B cell (primary cell): Measurements from ENCODE around the gene SHOC2. TPM values are rescaled to one million over a fixed set of nuclear protein-coding genes. Genes with fewer than 3 reads are reported as not detected.

Source experiments
- ATAC-seq: fragments of 200-7000 bp; cut with Tn5 transposase; one replicate; pipeline ENCODE4 v1.10.0; 2021; ENCODE audit warnings: low read depth, mild to moderate bottlenecking, moderate number of reproducible peaks, moderate library complexity
- CTCF ChIA-PET: fragments of 350-600 bp; sonication (Branson Sonifier 250); formaldehyde crosslinking; loops from one replicate; lab custom pipeline; 2021; ENCODE audit warnings: antibody characterized with exemption, inconsistent platforms; lab: Charles Lee
- POLR2A ChIA-PET: fragments of 350-600 bp; sonication (Branson Sonifier 250); formaldehyde crosslinking; loops from one replicate; lab custom pipeline; 2021; ENCODE audit warnings: antibody characterized with exemption; lab: Charles Lee
- DNase-seq: peaks from one replicate; pipeline ENCODE4 v3.0.0; 2013
- H2AFZ ChIP-seq: 2 replicates; pipeline ENCODE4 v1.6.1; 2012; ENCODE audit warnings: mild to moderate bottlenecking, low read depth, low read length; ENCODE audit not compliant: insufficient read depth, poor library complexity, severe bottlenecking
- H3K27ac ChIP-seq, 2 donors: 1 replicate in 1 of 2; 2 replicates in 1 of 2; pipeline ENCODE4 v1.5.1; 2012 to 2013; ENCODE audit warnings: low read length in 2 of 2, mild to moderate bottlenecking in 2 of 2, moderate library complexity in 1 of 2
- H3K27me3 ChIP-seq, 4 experiments: fragments of 200-600 bp in 1 of 4; sonication (generic) in 1 of 4; replicated peaks in 1 of 4; 1 replicate in 2 of 4; 2 replicates in 2 of 4; pipeline versions ENCODE4 v1.6.1 to v1.7.0; 2013 to 2016; ENCODE audit warnings: low read length in 3 of 4, mild to moderate bottlenecking in 2 of 4, mixed read lengths in 1 of 4, moderate library complexity in 1 of 4; ENCODE audit not compliant: insufficient read depth in 4 of 4, control insufficient read depth in 3 of 4; ENCODE audit errors: control extremely low read depth in 1 of 4
- H3K36me3 ChIP-seq, 2 experiments: replicated peaks in 1 of 2; 1 replicate in 1 of 2; 2 replicates in 1 of 2; pipeline versions ENCODE4 v1.6.1 to v1.7.1; 2013; ENCODE audit warnings: low read length in 1 of 2; ENCODE audit not compliant: insufficient read depth in 2 of 2, control insufficient read depth in 1 of 2; ENCODE audit errors: control extremely low read depth in 1 of 2, extremely low read depth in 1 of 2
- H3K4me1 ChIP-seq, 2 donors: fragments of 200-600 bp in 1 of 2; sonication (generic) in 1 of 2; 1 replicate in 1 of 2; 2 replicates in 1 of 2; pipeline versions ENCODE4 v1.5.1 to v1.6.1; 2013 to 2017; ENCODE audit warnings: low read length in 2 of 2; ENCODE audit not compliant: control insufficient read depth in 2 of 2, insufficient read depth in 2 of 2
- H3K4me2 ChIP-seq: replicated peaks from 2 replicates; pipeline ENCODE3; 2012; ENCODE audit warnings: mild to moderate bottlenecking, low read depth, low read length; ENCODE audit not compliant: poor library complexity, severe bottlenecking
- H3K4me3 ChIP-seq, 5 experiments: fragments of 200-600 bp in 1 of 5; sonication (generic) in 1 of 5; 1 replicate in 3 of 5; 2 replicates in 2 of 5; pipeline versions ENCODE4 v1.5.1 to v1.7.0; 2011 to 2016; ENCODE audit warnings: low read length in 4 of 5, mild to moderate bottlenecking in 4 of 5, low read depth in 2 of 5, control low read depth in 1 of 5, moderate library complexity in 1 of 5; ENCODE audit not compliant: insufficient read depth in 1 of 5; ENCODE audit errors: control extremely low read depth in 1 of 5, extremely low read depth in 1 of 5
- H3K79me2 ChIP-seq: fragments of 200-600 bp; sonication (generic); one replicate; pipeline ENCODE4 v1.6.0; 2016; ENCODE audit warnings: low read length; ENCODE audit not compliant: control insufficient read depth, insufficient read depth
- H3K9ac ChIP-seq: fragments of 200-600 bp; sonication (generic); 2 replicates; pipeline ENCODE4 v1.6.1; 2017; ENCODE audit warnings: mild to moderate bottlenecking, low read length, moderate library complexity
- H3K9me3 ChIP-seq, 3 donors: one replicate each; pipeline versions ENCODE4 v1.6.1 to v1.7.1; 2013; ENCODE audit warnings: low read length in 2 of 3; ENCODE audit not compliant: control insufficient read depth in 2 of 3, insufficient read depth in 1 of 3; ENCODE audit errors: control extremely low read depth in 1 of 3
- H4K20me1 ChIP-seq: 2 replicates; pipeline ENCODE4 v1.6.0; 2012; ENCODE audit warnings: mild to moderate bottlenecking, low read length; ENCODE audit not compliant: insufficient read depth, control insufficient read depth, poor library complexity, severe bottlenecking
- H3K27ac Mint-ChIP-seq: one replicate; pipeline ENCODE4 v1.8.0; 2021; ENCODE audit warnings: mixed read lengths
- H3K27me3 Mint-ChIP-seq: one replicate; pipeline ENCODE4 v1.8.0; 2021; ENCODE audit warnings: mixed read lengths
- H3K4me1 Mint-ChIP-seq: one replicate; pipeline ENCODE4 v1.8.0; 2021; ENCODE audit warnings: mixed read lengths
- H3K4me3 Mint-ChIP-seq: one replicate; pipeline ENCODE4 v1.8.0; 2021; ENCODE audit warnings: mixed read lengths
- H3K9me3 Mint-ChIP-seq: one replicate; pipeline ENCODE4 v1.8.0; 2022; ENCODE audit warnings: mixed read lengths; ENCODE audit not compliant: insufficient read depth
- EZH2 ChIP-seq: IDR thresholded peaks from 2 replicates; pipeline ENCODE4 v1.6.1; 2012; ENCODE audit warnings: borderline replicate concordance, low read depth, mild to moderate bottlenecking, moderate library complexity, low read length; ENCODE audit not compliant: insufficient read depth, poor library complexity, severe bottlenecking
- intact Hi-C: fragments of 100-400 bp; cut with micrococcal nuclease; formaldehyde crosslinking; loops from one replicate; pipeline ENCODE4 v1.10.0; 2022
- polyA plus RNA-seq: library from polyadenylated mRNA; depleted of rRNA; stranded (reverse); fragments of >200 nt; gene quantifications from 2 replicates; pipeline ENCODE4 v1.2.3, GENCODE V29; 2012
- total RNA-seq, 2 donors: library from RNA; stranded (reverse); fragments of 120-200 nt in 1 of 2; gene quantifications; 1 replicate in 1 of 2; 2 replicates in 1 of 2; pipeline versions ENCODE4 v1.2.3 to v1.2.4, GENCODE V29; 2013 to 2022
- TF ChIP-seq, protein P1 (sequence below): fragments of 200-600 bp; IDR thresholded peaks from one replicate; pipeline ENCODE4 v1.8.0; 2022; ENCODE audit warnings: antibody characterized with exemption, mild to moderate bottlenecking

SHOC2 gene
- total and polyA plus RNA-seq, 2 donors (not counting 1 experiment from before 2014, with no cell fraction given): 13.3 to 116 TPM

DNA sequence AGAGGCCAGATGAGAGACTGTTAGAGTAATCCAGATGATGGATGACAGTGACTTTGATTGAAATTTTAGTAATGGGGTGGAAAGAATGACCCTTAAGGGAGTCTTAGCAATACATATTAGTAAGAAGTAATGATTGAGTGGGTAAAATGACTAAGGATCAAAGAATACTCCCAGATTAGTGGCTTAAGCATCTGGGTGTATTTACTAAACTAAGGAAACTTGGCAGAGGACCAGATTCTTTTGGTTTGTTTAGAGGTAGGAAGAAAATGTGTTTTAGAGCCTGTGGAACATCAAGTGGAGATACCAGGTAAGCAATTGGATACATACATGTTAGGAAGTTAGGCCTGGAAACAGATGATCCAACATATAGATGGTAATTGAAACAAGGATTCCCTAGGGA is 98.6 kb downstream of the SHOC2 start:
- Histone ChIP-seq H3K4me3 (no peak overlapping the region), H3K36me3 (peaks cover 16 to 23% of the 10 kb centered on the region in 2 experiments), H2AFZ (no peak overlapping the region), H3K79me2 (no peaks in the 10 kb centered on the region), H3K4me2 (no peak overlapping the region), H3K9ac (no peak overlapping the region), H3K9me3 (peaks cover 0 to 2% (median 0%) of the 10 kb centered on the region in 3 donors), H3K27me3 (no peaks in the 10 kb centered on the region), H3K27ac (no peak overlapping the region), H3K4me1 (no peaks in the 10 kb centered on the region), H4K20me1 (no peaks in the 10 kb centered on the region)
- Mint-ChIP-seq H3K27ac (no peak overlapping the region), H3K27me3 (no peaks in the 10 kb centered on the region), H3K4me1 (no peaks in the 10 kb centered on the region), H3K4me3 (no peak overlapping the region), H3K9me3 (no peaks in the 10 kb centered on the region)
- DNase-seq: no peak
- TF ChIP-seq EZH2: no peak
- TF ChIP-seq, protein P1, sequence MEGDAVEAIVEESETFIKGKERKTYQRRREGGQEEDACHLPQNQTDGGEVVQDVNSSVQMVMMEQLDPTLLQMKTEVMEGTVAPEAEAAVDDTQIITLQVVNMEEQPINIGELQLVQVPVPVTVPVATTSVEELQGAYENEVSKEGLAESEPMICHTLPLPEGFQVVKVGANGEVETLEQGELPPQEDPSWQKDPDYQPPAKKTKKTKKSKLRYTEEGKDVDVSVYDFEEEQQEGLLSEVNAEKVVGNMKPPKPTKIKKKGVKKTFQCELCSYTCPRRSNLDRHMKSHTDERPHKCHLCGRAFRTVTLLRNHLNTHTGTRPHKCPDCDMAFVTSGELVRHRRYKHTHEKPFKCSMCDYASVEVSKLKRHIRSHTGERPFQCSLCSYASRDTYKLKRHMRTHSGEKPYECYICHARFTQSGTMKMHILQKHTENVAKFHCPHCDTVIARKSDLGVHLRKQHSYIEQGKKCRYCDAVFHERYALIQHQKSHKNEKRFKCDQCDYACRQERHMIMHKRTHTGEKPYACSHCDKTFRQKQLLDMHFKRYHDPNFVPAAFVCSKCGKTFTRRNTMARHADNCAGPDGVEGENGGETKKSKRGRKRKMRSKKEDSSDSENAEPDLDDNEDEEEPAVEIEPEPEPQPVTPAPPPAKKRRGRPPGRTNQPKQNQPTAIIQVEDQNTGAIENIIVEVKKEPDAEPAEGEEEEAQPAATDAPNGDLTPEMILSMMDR: no peak
- ATAC-seq: no peak
- ChIA-PET CTCF (no interaction called here), POLR2A (no interaction called here)
- intact Hi-C loops: no loop called here

DNA sequence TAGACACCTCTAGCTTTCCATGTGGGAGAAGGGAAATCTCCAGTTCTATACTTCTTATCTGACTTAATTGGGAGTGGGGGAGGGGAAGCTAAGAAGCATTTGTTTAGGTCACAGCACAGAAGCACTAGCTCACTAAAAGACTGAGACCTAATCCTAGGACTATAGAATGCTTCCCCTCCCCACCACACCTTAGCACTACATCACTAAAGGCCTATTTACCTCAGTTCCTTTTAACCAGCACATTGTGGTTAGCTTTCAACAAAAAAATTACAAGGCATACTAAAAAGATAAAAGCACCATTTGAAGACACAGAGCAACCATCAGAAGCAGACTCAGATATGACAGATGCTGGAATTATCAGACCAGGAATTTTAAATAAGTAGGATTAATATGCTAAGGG is 103.7 kb downstream of the SHOC2 start:
- peaks cover 12 to 16% of the 10 kb centered on the region in 2 experiments for H3K36me3 ChIP-seq
- no peak for DNase-seq
- no peak overlapping the region for H3K9ac ChIP-seq
- no peaks in the 10 kb centered on the region for H3K27me3 Mint-ChIP-seq
- ChIA-PET POLR2A (no interaction called here), CTCF (interaction anchor here (0.5 kb wide), 1 partner anchor 21 kb away, joined by 3 read pairs; no protein-coding TSS in a partner anchor)
- intact Hi-C loops: no loop called here
- no peak overlapping the region for H3K27ac Mint-ChIP-seq
- no peak overlapping the region for H3K27ac ChIP-seq
- no peak overlapping the region for H3K4me3 Mint-ChIP-seq
- H3K4me1 Mint-ChIP-seq: no peaks in the 10 kb centered on the region
- TF ChIP-seq, protein P1: no peak
- TF ChIP-seq EZH2: no peak
- H2AFZ ChIP-seq: no peak overlapping the region
- H3K4me1 ChIP-seq: no peaks in the 10 kb centered on the region
- no peak overlapping the region for H3K4me3 ChIP-seq
- H3K9me3 Mint-ChIP-seq: peaks cover 10% of the 10 kb centered on the region
- no peak for ATAC-seq
- no peak overlapping the region for H3K4me2 ChIP-seq
- peaks cover 0 to 11% (median 6%) of the 10 kb centered on the region in 3 donors for H3K9me3 ChIP-seq
- H4K20me1 ChIP-seq: no peaks in the 10 kb centered on the region
- H3K27me3 ChIP-seq: no peaks in the 10 kb centered on the region
- H3K79me2 ChIP-seq: no peaks in the 10 kb centered on the region
